Breast epithelium (tissue), 4 donors: Measurements from ENCODE around the gene TPX2. TPM values are rescaled to one million over a fixed set of nuclear protein-coding genes. Genes with fewer than 3 reads are reported as not detected.
"Not testable (repeated sequence)": the region's sequence is repeated elsewhere in the genome, so short reads cannot be mapped to it uniquely, and the experiment has no call there.

Experiments
- DNase-seq, 2 donors: peaks; one replicate each; pipeline ENCODE4 v3.0.0-alpha.2; 2019; ENCODE audit warnings: low spot score in 2 of 2
- H3K27ac ChIP-seq, 2 donors: fragments of 200-600 bp; sonication (generic) in 1 of 2; one replicate each; pipeline ENCODE4 v1.5.1; 2016 to 2019; ENCODE audit warnings: mild to moderate bottlenecking in 1 of 2
- H3K27me3 ChIP-seq, 2 donors: fragments of 200-600 bp; sonication (generic) in 1 of 2; one replicate each; pipeline versions ENCODE4 v1.5.1 to v1.6.0; 2017 to 2019; ENCODE audit warnings: control low read depth in 1 of 2, mild to moderate bottlenecking in 1 of 2
- H3K36me3 ChIP-seq: fragments of 200-600 bp; one replicate; pipeline ENCODE4 v1.5.1; 2019
- H3K4me1 ChIP-seq, 2 donors: fragments of 200-600 bp; sonication (generic); one replicate each; pipeline ENCODE4 v1.5.1; 2016 to 2019; ENCODE audit warnings: control low read depth in 1 of 2
- H3K4me3 ChIP-seq, 3 donors: fragments of 200-600 bp; sonication (generic); 1 replicate in 2 of 3; 2 replicates in 1 of 3; pipeline ENCODE4 v1.5.1; 2016 to 2019; ENCODE audit warnings: mild to moderate bottlenecking in 3 of 3, moderate library complexity in 2 of 3
- H3K9me3 ChIP-seq, 2 donors: fragments of 200-600 bp; sonication (generic) in 1 of 2; one replicate each; pipeline ENCODE4 v1.5.1; 2016 to 2019; ENCODE audit warnings: control low read depth in 1 of 2
- CTCF ChIP-seq, 3 donors: fragments of 450-650 bp; IDR thresholded peaks; one replicate each; pipeline ENCODE4 v1.5.1; 2016 to 2017; ENCODE audit warnings: antibody characterized with exemption in 3 of 3, mild to moderate bottlenecking in 3 of 3, moderate library complexity in 3 of 3
- POLR2A ChIP-seq: fragments of 450-650 bp; IDR thresholded peaks from one replicate; pipeline ENCODE4 v1.6.1; 2016; ENCODE audit warnings: antibody characterized with exemption, mild to moderate bottlenecking, moderate library complexity
- POLR2AphosphoS5 ChIP-seq, 3 donors: sonication (generic); formaldehyde crosslinking; IDR thresholded peaks; one replicate each; pipeline ENCODE4 v1.6.1; 2017; ENCODE audit warnings: antibody characterized with exemption in 3 of 3
- intact Hi-C: fragments of 100-400 bp; cut with DNase I; formaldehyde crosslinking; loops from one replicate; pipeline ENCODE4 v1.15.1; 2023; ENCODE audit warnings: low total_unique reads
- total RNA-seq, 3 donors: library from RNA; depleted of rRNA; stranded (reverse); fragments of >200 nt; gene quantifications; one replicate each; pipeline ENCODE4 v1.1.0, GENCODE V29; 2016

Gene TPX2
- total RNA-seq, 3 donors from 2014 or later, result 0.33 to 3.8 (median 0.73) TPM

- H3K27ac ChIP-seq, result peak overlapping the region; percentile 45 to 79
Observed at GRCh38 chr20:31739550-31739977, 474 bp downstream of the TPX2 start.

DNA sequence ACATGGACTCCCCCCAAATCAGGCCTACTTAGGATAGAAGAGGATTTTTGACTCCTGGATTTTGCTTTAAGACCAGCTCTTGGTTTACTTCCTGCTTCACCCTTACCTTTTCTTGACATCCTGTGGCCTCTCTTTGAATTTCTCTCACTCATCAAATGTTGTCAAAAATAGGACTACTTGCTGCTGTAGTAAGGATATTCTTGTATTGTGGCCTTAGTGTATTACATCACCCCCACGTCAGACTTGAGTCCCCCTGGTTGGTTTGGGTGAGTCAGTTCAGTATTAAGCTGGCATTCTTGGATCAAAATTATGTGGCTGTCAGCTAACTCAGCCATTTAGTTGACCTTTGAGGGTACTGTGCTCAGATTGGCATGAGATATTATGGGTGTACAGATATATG is 1.1 kb downstream of the TPX2 start:
- Histone ChIP-seq H3K4me3 (no peak overlapping the region), H3K27me3 (no peaks in the 10 kb centered on the region), H3K4me1 (no peaks in the 10 kb centered on the region), H3K27ac (no peak overlapping the region), H3K36me3 (no peaks in the 10 kb centered on the region), H3K9me3 (no peaks in the 10 kb centered on the region)
- TF ChIP-seq POLR2AphosphoS5 (IDR thresholded peaks at IDR 0.05), result no peak
- TF ChIP-seq POLR2A, result no peak
- TF ChIP-seq CTCF (IDR thresholded peaks at IDR 0.05), result no peak
- no peak for DNase-seq
- intact Hi-C loops, result no loop called here

More at GRCh38 chr20:31739550-31739977, 474 bp downstream of the TPX2 start:
- H3K9me3 ChIP-seq, result no peaks in the 10 kb centered on the region
- no peaks in the 10 kb centered on the region for H3K36me3 ChIP-seq
- no peak for TF ChIP-seq POLR2A
- TF ChIP-seq CTCF (IDR thresholded peaks at IDR 0.05), result peak in 1 of 3 donors; percentile 0
- H3K4me3 ChIP-seq, result peak overlapping the region; percentile 53 to 78 (median 72)
- H3K4me1 ChIP-seq, result no peaks in the 10 kb centered on the region
- intact Hi-C loops, result no loop called here
- no peak for DNase-seq
- no peaks in the 10 kb centered on the region for H3K27me3 ChIP-seq

DNA sequence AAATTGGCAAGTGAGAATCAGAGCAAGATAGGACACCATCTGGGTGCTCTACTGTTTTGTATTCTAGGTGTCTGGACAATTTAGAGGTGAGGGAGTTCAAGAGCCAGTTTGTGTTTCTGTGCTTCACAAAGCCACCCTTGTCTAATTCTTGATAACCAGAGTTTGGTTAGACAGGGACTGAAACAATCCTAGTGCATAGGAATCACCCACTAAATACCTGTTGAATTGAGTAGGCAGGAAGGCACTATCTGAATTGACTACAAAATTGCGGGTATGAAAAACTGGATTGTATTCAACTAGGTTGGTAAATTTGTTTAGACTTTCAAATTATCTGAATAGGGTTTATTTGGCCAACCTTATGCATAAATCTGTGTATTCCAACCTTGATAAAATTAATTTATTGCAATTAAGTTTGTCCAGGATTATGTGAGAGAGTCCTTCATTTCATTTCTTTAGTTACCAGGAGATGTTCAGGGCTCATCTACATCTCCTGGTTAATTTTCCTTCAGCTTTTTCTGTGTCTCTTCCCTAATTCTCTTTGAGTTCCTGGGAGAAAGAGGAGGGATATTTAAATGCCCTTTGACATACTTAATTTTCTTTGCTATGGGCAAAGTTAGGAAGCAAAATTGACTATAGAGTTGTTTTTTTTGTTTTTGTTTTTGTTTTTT is 1.7 kb downstream of the TPX2 start:
- H3K4me1 ChIP-seq, result no peaks in the 10 kb centered on the region
- H3K27ac ChIP-seq, result no peak overlapping the region
- H3K9me3 ChIP-seq, result no peaks in the 10 kb centered on the region
- DNase-seq, result no peak
- H3K27me3 ChIP-seq, result no peaks in the 10 kb centered on the region
- TF ChIP-seq POLR2A (no peak), POLR2AphosphoS5 (IDR thresholded peaks at IDR 0.05) (no peak), CTCF (IDR thresholded peaks at IDR 0.05) (no peak)
- intact Hi-C loops, result no loop called here
- no peak overlapping the region for H3K4me3 ChIP-seq
- H3K36me3 ChIP-seq, result no peaks in the 10 kb centered on the region

- Histone ChIP-seq H3K4me3 (no peak overlapping the region), H3K27me3 (no peaks in the 10 kb centered on the region), H3K9me3 (no peaks in the 10 kb centered on the region), H3K36me3 (no peaks in the 10 kb centered on the region), H3K4me1 (no peaks in the 10 kb centered on the region), H3K27ac (no peak overlapping the region)
- DNase-seq, result no peak
- intact Hi-C loops, result no loop called here
- TF ChIP-seq POLR2AphosphoS5 (IDR thresholded peaks at IDR 0.05) (no peak), CTCF (IDR thresholded peaks at IDR 0.05) (no peak), POLR2A (no peak)
Observed at GRCh38 chr20:31746068-31746878, 7.2 kb downstream of the TPX2 start.

GRCh38 chr20:31747028-31747427 is 7.9 kb downstream of the TPX2 start:
- DNase-seq, H3K4me1 ChIP-seq, intact Hi-C loops, H3K9me3 ChIP-seq, H3K27ac ChIP-seq, H3K4me3 ChIP-seq, H3K27me3 ChIP-seq, H3K36me3 ChIP-seq: not testable (repeated sequence)
